GM18909 (cell line): Measurements from ENCODE around the gene CATSPER2.
"Not testable (repeated sequence)": the region's sequence is repeated elsewhere in the genome, so short reads cannot be mapped to it uniquely, and the experiment has no call there.

Source experiments
- ATAC-seq: cut with Tn5 transposase; IDR thresholded peaks from one replicate; pipeline ENCODE4 v1.9.1; 2021; ENCODE audit warnings: mild to moderate bottlenecking; ENCODE audit not compliant: unreplicated experiment, poor library complexity

CATSPER2 gene

GRCh38 chr15:43593328-43594190 lies 55.1 kb downstream of the CATSPER2 start, which contains the start of gene CKMT1B:
CKMT1B (plus strand) TSS chr15:43594027; CDS start chr15:43594219, 192 bp downstream.
- not testable (repeated sequence) for ATAC-seq

- ATAC-seq, result not testable (repeated sequence)
These were observed 55.8 kb downstream of the CATSPER2 start for GRCh38 chr15:43592841-43593240.

- ATAC-seq, result peak; percentile 97
These were observed 58.7 kb downstream of the CATSPER2 start, which contains the start of gene PPIP5K1 for GRCh38 chr15:43589778-43590466. PPIP5K1 (minus strand) TSS chr15:43590208; CDS start chr15:43584504, 5,704 bp downstream.
